Endothelial cell of hepatic sinusoid (primary cell): ENCODE data around the gene RPL36AL.
"Not testable (repeated sequence)": the region's sequence is repeated elsewhere in the genome, so short reads cannot be mapped to it uniquely, and the experiment has no call there.

ENCODE experiments used
- in situ Hi-C: cut with HindIII; loops from 2 replicates; pipeline ENCODE4 v1.10.0; 2017; ENCODE audit warnings: low sequenced_read_pairs

The RPL36AL gene

GRCh38 chr14:49621114-49621881 lies 872 bp upstream of the RPL36AL start:
- in situ Hi-C loops = no loop called here

GRCh38 chr14:49619730-49620129 lies 696 bp downstream of the RPL36AL start:
- in situ Hi-C loops = no loop called here

- in situ Hi-C loops = not testable (repeated sequence)
These were observed 1.2 kb downstream of the RPL36AL start for GRCh38 chr14:49619273-49619672.

- in situ Hi-C loops = no loop called here
These were observed 2.4 kb downstream of the RPL36AL start for GRCh38 chr14:49617852-49618519.

GRCh38 chr14:49615776-49616175 lies 4.7 kb downstream of the RPL36AL start:
- in situ Hi-C loops = no loop called here

GRCh38 chr14:49614196-49614595 lies 6.2 kb downstream of the RPL36AL start:
- in situ Hi-C loops = no loop called here

GRCh38 chr14:49612671-49613070 lies 7.8 kb downstream of the RPL36AL start:
- in situ Hi-C loops = no loop called here

GRCh38 chr14:49612251-49612650 lies 8.2 kb downstream of the RPL36AL start:
- in situ Hi-C loops = no loop called here

GRCh38 chr14:49607583-49607982 lies 12.8 kb downstream of the RPL36AL start:
- in situ Hi-C loops = no loop called here

- in situ Hi-C loops = no loop called here
These were observed 21.7 kb downstream of the RPL36AL start, which contains the start of gene LRR1 for GRCh38 chr14:49598485-49599300. TSS of gene LRR1 (plus strand) at chr14:49598940. CDS start at chr14:49599021, 81 bp downstream.

GRCh38 chr14:49598189-49598484 lies 22.3 kb downstream of the RPL36AL start:
- in situ Hi-C loops = no loop called here

GRCh38 chr14:49594347-49595091 lies 25.9 kb downstream of the RPL36AL start:
- in situ Hi-C loops = no loop called here

GRCh38 chr14:49593016-49593415 lies 27.4 kb downstream of the RPL36AL start:
- in situ Hi-C loops = no loop called here

- in situ Hi-C loops = loop anchor here (10.0 kb wide), 1 partner anchor 65 kb away; no protein-coding TSS in a partner anchor
These were observed 31.0 kb downstream of the RPL36AL start for GRCh38 chr14:49589387-49589786.

- in situ Hi-C loops = loop anchor here (10.0 kb wide), 1 partner anchor 68 kb away; no protein-coding TSS in a partner anchor
These were observed 33.6 kb downstream of the RPL36AL start for GRCh38 chr14:49586673-49587460.

- in situ Hi-C loops = loop anchor here (10.0 kb wide), 1 partner anchor 69 kb away; no protein-coding TSS in a partner anchor
These were observed 34.4 kb downstream of the RPL36AL start, which contains the start of gene RPS29 for GRCh38 chr14:49585803-49586672. TSS of gene RPS29 (minus strand) at chr14:49586380. CDS start at chr14:49586346, 34 bp downstream.

- in situ Hi-C loops = loop anchor here (10.0 kb wide), 1 partner anchor 70 kb away; no protein-coding TSS in a partner anchor
These were observed 35.3 kb downstream of the RPL36AL start for GRCh38 chr14:49584981-49585640.

- in situ Hi-C loops = loop anchor here (10.0 kb wide), 1 partner anchor 71 kb away; no protein-coding TSS in a partner anchor
These were observed 36.4 kb downstream of the RPL36AL start for GRCh38 chr14:49584058-49584457.
